GM12878 (cell line): Measurements from ENCODE around the gene GCNT2.

Source experiments
- CEBPB ChIP-seq, 2 experiments: fragments of 150-350 bp in 1 of 2; IDR thresholded peaks; 2 replicates each; pipeline ENCODE4 v1.6.1; 2012 to 2014; ENCODE audit warnings: low read depth in 2 of 2, low read length in 2 of 2, borderline replicate concordance in 1 of 2, inconsistent platforms in 1 of 2
- CHD4 ChIP-seq: fragments of 200-600 bp; sonication (generic); IDR thresholded peaks from 2 replicates; pipeline ENCODE4 v1.6.1; 2016; ENCODE audit warnings: mild to moderate bottlenecking
- JUND ChIP-seq: IDR thresholded peaks from 2 replicates; pipeline ENCODE4 v1.6.1; 2012; ENCODE audit warnings: low read depth, mild to moderate bottlenecking, low read length, improper control_type of control experiment, moderate library complexity
- MXI1 ChIP-seq: fragments of 150-350 bp; IDR thresholded peaks from 2 replicates; pipeline ENCODE4 v1.6.1; 2011; ENCODE audit warnings: low read depth, mild to moderate bottlenecking, inconsistent platforms, low read length, improper control_type of control experiment
- POLR2A ChIP-seq: IDR thresholded peaks from 2 replicates; pipeline ENCODE4 v1.6.1; 2011; ENCODE audit warnings: low read depth, mild to moderate bottlenecking, low read length
- SPI1 ChIP-seq: IDR thresholded peaks from 2 replicates; pipeline ENCODE4 v1.6.1; 2011; ENCODE audit warnings: low read depth, mild to moderate bottlenecking, low read length, moderate library complexity, borderline replicate concordance; ENCODE audit not compliant: insufficient read depth
- TAF1 ChIP-seq: IDR thresholded peaks from 2 replicates; pipeline ENCODE4 v1.6.1; 2011; ENCODE audit warnings: mild to moderate bottlenecking, low read depth, low read length, borderline replicate concordance
- TF ChIP-seq, protein P1 (sequence below), 3 experiments: IDR thresholded peaks in 2 of 3; conservative IDR thresholded peaks in 1 of 3; 2 replicates each; pipeline ENCODE4 v1.5.1; 2011; ENCODE audit warnings: low read depth in 3 of 3, low read length in 3 of 3, mild to moderate bottlenecking in 3 of 3, control low read depth in 2 of 3, moderate library complexity in 2 of 3, inconsistent platforms in 1 of 3, mixed read lengths in 1 of 3; ENCODE audit not compliant: control insufficient read depth in 2 of 3, insufficient read depth in 1 of 3; ENCODE audit errors: extremely low read depth in 1 of 3
- TF ChIP-seq, protein P2 (sequence below): IDR thresholded peaks from 2 replicates; pipeline ENCODE4 v1.6.1; 2012; ENCODE audit warnings: low read depth, low read length, improper control_type of control experiment

DNA sequence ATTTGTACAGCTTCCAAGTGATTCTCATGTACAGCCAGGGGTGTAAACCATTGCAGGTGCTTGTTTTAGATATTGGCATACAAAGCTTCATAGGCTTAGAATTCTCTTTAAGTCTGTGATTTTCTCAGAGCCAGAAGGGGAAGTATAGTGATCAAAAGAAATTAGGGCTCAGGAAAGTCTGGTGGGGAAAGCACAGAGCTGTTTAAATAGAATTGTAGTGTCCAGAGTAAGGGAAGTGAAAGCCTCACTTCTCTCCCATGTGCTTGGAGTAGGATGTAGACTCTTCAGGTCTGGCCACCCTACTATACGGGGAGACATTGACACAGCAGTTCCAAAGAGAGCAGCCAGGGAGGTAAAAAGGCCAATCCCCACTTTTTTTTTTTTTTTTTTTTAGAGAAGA lies 10.4 kb downstream of the GCNT2 start:
- TF ChIP-seq SPI1 (peak; percentile 83), JUND (no peak), CHD4 (no peak), CEBPB (IDR thresholded peaks at IDR 0.05; ENCODE audit: borderline replicate concordance in 1 of 2, low read depth in 2 of 2, low read length in 2 of 2) (no peak), MXI1 (no peak), TAF1 (peak; percentile 59; the same call in 1 of the 2 replicates), POLR2A (no peak)
- TF ChIP-seq, protein P1, sequence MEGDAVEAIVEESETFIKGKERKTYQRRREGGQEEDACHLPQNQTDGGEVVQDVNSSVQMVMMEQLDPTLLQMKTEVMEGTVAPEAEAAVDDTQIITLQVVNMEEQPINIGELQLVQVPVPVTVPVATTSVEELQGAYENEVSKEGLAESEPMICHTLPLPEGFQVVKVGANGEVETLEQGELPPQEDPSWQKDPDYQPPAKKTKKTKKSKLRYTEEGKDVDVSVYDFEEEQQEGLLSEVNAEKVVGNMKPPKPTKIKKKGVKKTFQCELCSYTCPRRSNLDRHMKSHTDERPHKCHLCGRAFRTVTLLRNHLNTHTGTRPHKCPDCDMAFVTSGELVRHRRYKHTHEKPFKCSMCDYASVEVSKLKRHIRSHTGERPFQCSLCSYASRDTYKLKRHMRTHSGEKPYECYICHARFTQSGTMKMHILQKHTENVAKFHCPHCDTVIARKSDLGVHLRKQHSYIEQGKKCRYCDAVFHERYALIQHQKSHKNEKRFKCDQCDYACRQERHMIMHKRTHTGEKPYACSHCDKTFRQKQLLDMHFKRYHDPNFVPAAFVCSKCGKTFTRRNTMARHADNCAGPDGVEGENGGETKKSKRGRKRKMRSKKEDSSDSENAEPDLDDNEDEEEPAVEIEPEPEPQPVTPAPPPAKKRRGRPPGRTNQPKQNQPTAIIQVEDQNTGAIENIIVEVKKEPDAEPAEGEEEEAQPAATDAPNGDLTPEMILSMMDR (IDR thresholded peaks at IDR 0.05 in 2 of 3, conservative IDR thresholded peaks at IDR 0.05 in 1 of 3; ENCODE audit: control insufficient read depth in 2 of 3, extremely low read depth in 1 of 3, insufficient read depth in 1 of 3, low read depth in 3 of 3, low read length in 3 of 3), result no peak
- TF ChIP-seq, protein P2, sequence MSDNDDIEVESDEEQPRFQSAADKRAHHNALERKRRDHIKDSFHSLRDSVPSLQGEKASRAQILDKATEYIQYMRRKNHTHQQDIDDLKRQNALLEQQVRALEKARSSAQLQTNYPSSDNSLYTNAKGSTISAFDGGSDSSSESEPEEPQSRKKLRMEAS, result no peak
